SU-DHL-6 (cell line): ENCODE data around the gene DELE1.

Experiments
- CTCF ChIP-seq: fragments of 200-600 bp; sonication (generic); IDR thresholded peaks from one replicate; pipeline ENCODE4 v1.5.1; 2017; ENCODE audit warnings: antibody characterized with exemption, mild to moderate bottlenecking, low read length, moderate library complexity; ENCODE audit not compliant: insufficient read depth, poor library complexity, severe bottlenecking
- EZH2phosphoT487 ChIP-seq: fragments of 200-600 bp; sonication (generic), shearing (Covaris generic); conservative IDR thresholded peaks from 2 replicates; pipeline ENCODE4 v1.6.1; 2018; ENCODE audit warnings: mild to moderate bottlenecking, antibody characterized with exemption, low read length, moderate library complexity, mixed read lengths

GRCh38 chr5:141958546-141959172 is 35.0 kb downstream of the DELE1 start:
- no peak for TF ChIP-seq CTCF
- TF ChIP-seq EZH2phosphoT487, result no peak
